ENCODE data around the gene TBCD. TPM values are rescaled to one million over a fixed set of nuclear protein-coding genes. Genes with fewer than 3 reads are reported as not detected.
A peak's percentile ranks its signal among the peaks of the same experiment; 100 is the strongest.
"Not testable (repeated sequence)": the region's sequence is repeated elsewhere in the genome, so short reads cannot be mapped to it uniquely, and the experiment has no call there.

The TBCD gene
- total RNA-seq, 1 donor, result 49.3 TPM

DNA sequence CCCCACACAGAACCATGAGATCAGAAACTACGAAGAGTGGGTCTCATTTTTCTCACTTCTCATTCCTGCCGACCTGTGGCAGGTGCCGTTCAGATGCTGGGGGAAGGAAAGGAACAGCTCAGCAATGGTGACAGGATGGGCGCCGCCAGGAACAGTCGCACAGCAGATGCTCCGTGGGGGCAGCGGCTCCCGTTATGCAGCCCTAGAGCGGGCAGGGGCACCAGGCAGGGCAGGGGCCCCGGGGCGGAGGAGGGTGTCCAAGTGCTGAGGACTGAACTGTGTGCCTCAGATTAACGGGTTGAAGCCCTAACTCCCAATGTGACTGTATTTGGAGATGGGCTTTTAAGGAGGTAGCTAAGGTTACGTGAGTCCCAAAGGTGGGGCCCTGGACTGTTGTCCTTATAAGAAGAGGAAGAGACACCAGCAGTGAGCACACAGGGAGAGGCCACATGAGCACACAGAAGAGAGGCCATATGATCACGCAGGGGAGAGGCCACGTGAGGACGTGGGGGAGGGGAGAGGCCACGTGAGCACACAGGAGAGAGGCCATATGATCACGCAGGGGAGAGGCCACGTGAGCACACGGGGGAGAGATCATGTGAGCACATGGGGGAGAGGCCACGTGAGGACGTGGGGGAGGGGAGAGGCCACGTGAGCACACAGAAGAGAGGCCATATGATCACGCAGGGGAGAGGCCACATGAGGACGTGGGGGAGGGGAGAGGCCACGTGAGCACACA is 231.8 kb downstream of the TBCD start:
- no peak for DNase-seq (ENCODE audit: low read depth in 2 of 3, low spot score in 2 of 3)

GRCh38 chr17:82984249-82984617 is 232.4 kb downstream of the TBCD start:
- not testable (repeated sequence) for DNase-seq (ENCODE audit: low read depth in 2 of 3, low spot score in 2 of 3)

- DNase-seq (ENCODE audit: low read depth in 2 of 3, low spot score in 2 of 3), result no peak
Observed at GRCh38 chr17:82984751-82985427, 233.0 kb downstream of the TBCD start.

GRCh38 chr17:82985428-82985805 is 233.6 kb downstream of the TBCD start:
- DNase-seq (ENCODE audit: low read depth in 2 of 3, low spot score in 2 of 3), result no peak

DNA sequence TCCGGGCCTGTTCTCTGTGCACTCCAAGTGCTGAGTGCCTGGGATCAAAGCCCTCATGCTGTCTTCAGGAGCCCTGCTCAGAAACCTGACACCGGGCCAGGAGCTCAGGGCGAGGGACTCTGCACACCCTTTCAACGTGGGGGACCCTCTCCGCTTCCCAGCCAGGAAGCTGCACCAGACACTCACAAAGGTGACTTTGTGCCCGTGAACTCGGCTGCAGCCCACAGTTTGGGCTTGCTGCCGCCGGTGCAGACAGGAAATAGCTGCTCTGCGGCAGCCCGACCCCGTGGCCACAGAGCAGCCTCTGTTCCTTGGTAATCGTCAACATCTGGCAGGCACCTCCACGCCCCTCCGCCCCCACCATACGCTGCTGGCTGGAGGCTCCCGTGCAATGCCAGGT is 234.1 kb downstream of the TBCD start:
- DNase-seq (ENCODE audit: low read depth in 2 of 3, low spot score in 2 of 3), result peak; percentile 33 to 85 (median 69)

- DNase-seq (ENCODE audit: low read depth in 2 of 3, low spot score in 2 of 3), result not testable (repeated sequence)
Observed at GRCh38 chr17:82989051-82989450, 237.2 kb downstream of the TBCD start.

GRCh38 chr17:82989881-82990280 is 238.0 kb downstream of the TBCD start:
- no peak for DNase-seq (ENCODE audit: low read depth in 2 of 3, low spot score in 2 of 3)

DNA sequence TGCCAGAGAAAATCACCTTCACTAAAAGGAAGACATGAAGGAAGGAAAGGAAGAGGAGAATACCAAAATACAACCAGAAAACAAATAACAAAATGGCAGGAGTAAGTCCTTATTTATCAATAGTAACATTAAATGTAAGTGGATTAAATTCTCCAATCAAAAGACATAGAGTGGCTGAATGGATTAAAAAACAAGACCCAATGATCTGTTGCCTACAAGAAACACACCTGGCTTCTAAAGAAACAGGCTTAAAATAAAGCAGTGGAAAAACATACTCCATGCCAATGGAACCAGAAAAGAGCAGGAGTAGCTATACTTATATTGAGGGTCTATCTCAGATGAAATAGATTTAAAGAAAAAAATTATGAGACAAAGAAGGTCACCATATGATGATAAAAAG is 241.1 kb downstream of the TBCD start:
- DNase-seq (ENCODE audit: low read depth in 2 of 3, low spot score in 2 of 3), result peak in 1 of 3 donors; percentile 21

Other genes starting within 250 kb of the TBCD start
- 47.9 TPM for gene FOXK2, start 232.3 kb upstream of the TBCD start, total RNA-seq
- gene WDR45B, start 103.6 kb upstream of the TBCD start, total RNA-seq, result 44.7 TPM
- 17.2 TPM for gene RAB40B, start 53.4 kb upstream of the TBCD start, total RNA-seq
- 14.5 TPM for gene FN3KRP, start 35.4 kb upstream of the TBCD start, total RNA-seq
- gene FN3K, start 16.4 kb upstream of the TBCD start, total RNA-seq, result 2.7 TPM
- gene ZNF750, start 88.0 kb downstream of the TBCD start, total RNA-seq, result not detected